HEK293 (cell line): ENCODE results near the gene SF1.
A peak's percentile ranks its signal among the peaks of the same experiment; 100 is the strongest.

ENCODE experiments used
- MZF1 ChIP-seq: fragments of 450-650 bp; formaldehyde crosslinking; IDR thresholded peaks from 2 replicates; pipeline ENCODE4 v1.5.1; 2017; ENCODE audit warnings: missing biosample characterization, missing genetic modification characterization, borderline replicate concordance
- SCRT2 ChIP-seq: fragments of 450-650 bp; formaldehyde crosslinking; IDR thresholded peaks from 2 replicates; pipeline ENCODE4 v1.5.1; 2016; ENCODE audit warnings: missing biosample characterization, missing genetic modification characterization
- SP3 ChIP-seq: fragments of 450-650 bp; formaldehyde crosslinking; IDR thresholded peaks from 2 replicates; pipeline ENCODE4 v1.5.1; 2016; ENCODE audit warnings: missing biosample characterization, missing genetic modification characterization
- TCF7L2 ChIP-seq: IDR thresholded peaks from 2 replicates; pipeline ENCODE4 v1.6.1; 2011; ENCODE audit warnings: low read depth, mild to moderate bottlenecking, inconsistent platforms, low read length, moderate library complexity, borderline replicate concordance
- YY1 ChIP-seq: fragments of 450-650 bp; formaldehyde crosslinking; IDR thresholded peaks from 2 replicates; pipeline ENCODE4 v1.5.1; 2018; ENCODE audit warnings: missing biosample characterization, missing genetic modification characterization
- ZBTB1 ChIP-seq: fragments of 450-650 bp; formaldehyde crosslinking; IDR thresholded peaks from 2 replicates; pipeline ENCODE4 v1.5.1; 2016; ENCODE audit warnings: missing biosample characterization, missing genetic modification characterization
- ZNF157 ChIP-seq: fragments of 450-650 bp; formaldehyde crosslinking; IDR thresholded peaks from 2 replicates; pipeline ENCODE4 v1.5.1; 2016; ENCODE audit warnings: missing biosample characterization, missing genetic modification characterization
- ZNF2 ChIP-seq: fragments of 450-650 bp; formaldehyde crosslinking; IDR thresholded peaks from 2 replicates; pipeline ENCODE4 v1.5.1; 2016; ENCODE audit warnings: missing biosample characterization, missing genetic modification characterization
- ZNF223 ChIP-seq: fragments of 450-650 bp; formaldehyde crosslinking; IDR thresholded peaks from 2 replicates; pipeline ENCODE4 v1.5.1; 2016; ENCODE audit warnings: missing biosample characterization, missing genetic modification characterization
- ZNF311 ChIP-seq: fragments of 450-650 bp; formaldehyde crosslinking; IDR thresholded peaks from 2 replicates; pipeline ENCODE4 v1.5.1; 2017; ENCODE audit warnings: missing biosample characterization, missing genetic modification characterization, borderline replicate concordance
- ZNF404 ChIP-seq: fragments of 450-650 bp; formaldehyde crosslinking; IDR thresholded peaks from 2 replicates; pipeline ENCODE4 v1.5.1; 2017; ENCODE audit warnings: missing biosample characterization, missing genetic modification characterization
- ZNF416 ChIP-seq: fragments of 450-650 bp; formaldehyde crosslinking; IDR thresholded peaks from 2 replicates; pipeline ENCODE4 v1.5.1; 2016; ENCODE audit warnings: missing biosample characterization, missing genetic modification characterization
- ZNF514 ChIP-seq: fragments of 450-650 bp; formaldehyde crosslinking; IDR thresholded peaks from 2 replicates; pipeline ENCODE4 v1.5.1; 2016; ENCODE audit warnings: missing biosample characterization, missing genetic modification characterization
- ZNF549 ChIP-seq: fragments of 450-650 bp; IDR thresholded peaks from 2 replicates; pipeline ENCODE4 v1.5.1; 2018; ENCODE audit warnings: missing biosample characterization, missing genetic modification characterization, mild to moderate bottlenecking, inconsistent platforms, moderate library complexity
- ZNF560 ChIP-seq: fragments of 450-650 bp; formaldehyde crosslinking; IDR thresholded peaks from 2 replicates; pipeline ENCODE4 v1.5.1; 2017; ENCODE audit warnings: missing biosample characterization, missing genetic modification characterization, borderline replicate concordance
- ZNF610 ChIP-seq: fragments of 450-650 bp; formaldehyde crosslinking; IDR thresholded peaks from 2 replicates; pipeline ENCODE4 v1.5.1; 2016; ENCODE audit warnings: missing biosample characterization, missing genetic modification characterization, borderline replicate concordance
- ZNF747 ChIP-seq: fragments of 450-650 bp; formaldehyde crosslinking; IDR thresholded peaks from 2 replicates; pipeline ENCODE4 v1.5.1; 2016; ENCODE audit warnings: missing biosample characterization, missing genetic modification characterization
- ZNF791 ChIP-seq: fragments of 450-650 bp; formaldehyde crosslinking; IDR thresholded peaks from 2 replicates; pipeline ENCODE4 v1.5.1; 2016; ENCODE audit warnings: missing biosample characterization, missing genetic modification characterization
- TF ChIP-seq, protein P1 (sequence below): fragments of 450-650 bp; formaldehyde crosslinking; IDR thresholded peaks from 2 replicates; pipeline ENCODE4 v1.5.1; 2016; ENCODE audit warnings: missing biosample characterization, missing genetic modification characterization
- TF ChIP-seq, protein P2 (sequence below): fragments of 450-650 bp; IDR thresholded peaks from 2 replicates; pipeline ENCODE4 v1.5.1; 2018; ENCODE audit warnings: missing biosample characterization, missing genetic modification characterization
- TF ChIP-seq, protein P3 (sequence below): fragments of 450-650 bp; formaldehyde crosslinking; IDR thresholded peaks from 2 replicates; pipeline ENCODE4 v1.5.1; 2016; ENCODE audit warnings: missing biosample characterization, missing genetic modification characterization
- TF ChIP-seq, protein P4 (sequence below): fragments of 450-650 bp; formaldehyde crosslinking; IDR thresholded peaks from 2 replicates; pipeline ENCODE4 v1.5.1; 2017; ENCODE audit warnings: missing biosample characterization, missing genetic modification characterization
- TF ChIP-seq, protein P5 (sequence below): fragments of 450-650 bp; formaldehyde crosslinking; IDR thresholded peaks from 2 replicates; pipeline ENCODE4 v1.5.1; 2016; ENCODE audit warnings: missing biosample characterization, missing genetic modification characterization
- TF ChIP-seq, protein P6 (sequence below): fragments of 450-650 bp; formaldehyde crosslinking; IDR thresholded peaks from 2 replicates; pipeline ENCODE4 v1.5.1; 2016; ENCODE audit warnings: missing biosample characterization, missing genetic modification characterization

The SF1 gene

DNA sequence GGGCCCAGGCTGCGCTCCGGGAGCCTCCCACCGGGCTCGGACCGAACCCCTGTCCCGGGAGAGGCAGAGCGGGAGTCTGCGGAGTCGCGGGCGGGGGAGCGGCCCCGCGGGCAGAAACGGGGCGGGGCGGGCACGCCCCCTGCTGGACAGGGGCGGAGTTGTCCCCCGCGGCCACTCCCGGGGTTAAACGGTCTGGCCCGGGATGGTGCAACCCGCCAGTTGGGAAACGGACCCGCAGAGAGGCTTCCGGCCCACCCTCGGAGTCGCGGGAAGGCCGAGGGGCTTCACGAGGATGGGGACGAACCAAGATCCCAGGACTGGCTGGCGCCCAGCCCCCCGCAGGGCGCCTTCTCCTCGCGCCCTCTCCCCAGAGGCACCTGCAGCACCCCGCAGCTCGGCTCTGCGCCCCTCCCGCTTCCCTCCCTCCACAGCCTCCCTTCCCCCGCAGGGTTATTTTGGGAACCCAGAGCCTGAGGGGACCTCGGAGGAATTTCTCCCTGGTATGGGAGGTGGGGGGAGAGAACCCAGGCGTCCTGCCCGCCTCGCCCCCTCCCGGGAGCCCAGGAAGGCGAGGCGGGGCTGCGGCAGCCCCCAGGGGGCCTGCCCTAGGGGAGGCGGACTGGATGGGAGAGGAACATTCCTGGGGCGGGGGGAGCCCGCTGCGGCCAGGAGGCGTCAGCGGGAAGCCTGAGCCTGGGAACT lies 35.3 kb downstream of the SF1 start (continued):
- TF ChIP-seq ZNF416 (tag by site-specific recombination) (no peak), MZF1 (tag by site-specific recombination) (no peak), SCRT2 (tag by site-specific recombination) (no peak), SP3 (tag by site-specific recombination) (peak; percentile 73), ZNF549 (tag by site-specific recombination) (no peak), YY1 (tag by site-specific recombination) (no peak), ZNF2 (tag by site-specific recombination) (0 out of 2 replicates have a peak, but pooled peaks have one; percentile 50), ZNF747 (tag by site-specific recombination) (no peak), ZNF791 (no peak), ZNF311 (no peak), ZNF610 (tag by site-specific recombination) (no peak), ZNF514 (no peak), ZNF404 (tag by site-specific recombination) (no peak), ZNF560 (tag by site-specific recombination) (no peak), ZNF157 (tag by site-specific recombination) (no peak), ZBTB1 (no peak), TCF7L2 (no peak), ZNF223 (tag by site-specific recombination) (no peak)
- TF ChIP-seq, protein P1, sequence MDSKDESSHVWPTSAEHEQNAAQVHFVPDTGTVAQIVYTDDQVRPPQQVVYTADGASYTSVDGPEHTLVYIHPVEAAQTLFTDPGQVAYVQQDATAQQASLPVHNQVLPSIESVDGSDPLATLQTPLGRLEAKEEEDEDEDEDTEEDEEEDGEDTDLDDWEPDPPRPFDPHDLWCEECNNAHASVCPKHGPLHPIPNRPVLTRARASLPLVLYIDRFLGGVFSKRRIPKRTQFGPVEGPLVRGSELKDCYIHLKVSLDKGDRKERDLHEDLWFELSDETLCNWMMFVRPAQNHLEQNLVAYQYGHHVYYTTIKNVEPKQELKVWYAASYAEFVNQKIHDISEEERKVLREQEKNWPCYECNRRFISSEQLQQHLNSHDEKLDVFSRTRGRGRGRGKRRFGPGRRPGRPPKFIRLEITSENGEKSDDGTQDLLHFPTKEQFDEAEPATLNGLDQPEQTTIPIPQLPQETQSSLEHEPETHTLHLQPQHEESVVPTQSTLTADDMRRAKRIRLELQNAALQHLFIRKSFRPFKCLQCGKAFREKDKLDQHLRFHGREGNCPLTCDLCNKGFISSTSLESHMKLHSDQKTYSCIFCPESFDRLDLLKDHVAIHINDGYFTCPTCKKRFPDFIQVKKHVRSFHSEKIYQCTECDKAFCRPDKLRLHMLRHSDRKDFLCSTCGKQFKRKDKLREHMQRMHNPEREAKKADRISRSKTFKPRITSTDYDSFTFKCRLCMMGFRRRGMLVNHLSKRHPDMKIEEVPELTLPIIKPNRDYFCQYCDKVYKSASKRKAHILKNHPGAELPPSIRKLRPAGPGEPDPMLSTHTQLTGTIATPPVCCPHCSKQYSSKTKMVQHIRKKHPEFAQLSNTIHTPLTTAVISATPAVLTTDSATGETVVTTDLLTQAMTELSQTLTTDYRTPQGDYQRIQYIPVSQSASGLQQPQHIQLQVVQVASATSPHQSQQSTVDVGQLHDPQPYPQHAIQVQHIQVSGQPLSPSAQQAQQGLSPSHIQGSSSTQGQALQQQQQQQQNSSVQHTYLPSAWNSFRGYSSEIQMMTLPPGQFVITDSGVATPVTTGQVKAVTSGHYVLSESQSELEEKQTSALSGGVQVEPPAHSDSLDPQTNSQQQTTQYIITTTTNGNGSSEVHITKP (tag by site-specific recombination) = peak; percentile 63
- TF ChIP-seq, protein P2, sequence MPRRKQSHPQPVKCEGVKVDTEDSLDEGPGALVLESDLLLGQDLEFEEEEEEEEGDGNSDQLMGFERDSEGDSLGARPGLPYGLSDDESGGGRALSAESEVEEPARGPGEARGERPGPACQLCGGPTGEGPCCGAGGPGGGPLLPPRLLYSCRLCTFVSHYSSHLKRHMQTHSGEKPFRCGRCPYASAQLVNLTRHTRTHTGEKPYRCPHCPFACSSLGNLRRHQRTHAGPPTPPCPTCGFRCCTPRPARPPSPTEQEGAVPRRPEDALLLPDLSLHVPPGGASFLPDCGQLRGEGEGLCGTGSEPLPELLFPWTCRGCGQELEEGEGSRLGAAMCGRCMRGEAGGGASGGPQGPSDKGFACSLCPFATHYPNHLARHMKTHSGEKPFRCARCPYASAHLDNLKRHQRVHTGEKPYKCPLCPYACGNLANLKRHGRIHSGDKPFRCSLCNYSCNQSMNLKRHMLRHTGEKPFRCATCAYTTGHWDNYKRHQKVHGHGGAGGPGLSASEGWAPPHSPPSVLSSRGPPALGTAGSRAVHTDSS (tag by site-specific recombination) = no peak
- TF ChIP-seq, protein P3, sequence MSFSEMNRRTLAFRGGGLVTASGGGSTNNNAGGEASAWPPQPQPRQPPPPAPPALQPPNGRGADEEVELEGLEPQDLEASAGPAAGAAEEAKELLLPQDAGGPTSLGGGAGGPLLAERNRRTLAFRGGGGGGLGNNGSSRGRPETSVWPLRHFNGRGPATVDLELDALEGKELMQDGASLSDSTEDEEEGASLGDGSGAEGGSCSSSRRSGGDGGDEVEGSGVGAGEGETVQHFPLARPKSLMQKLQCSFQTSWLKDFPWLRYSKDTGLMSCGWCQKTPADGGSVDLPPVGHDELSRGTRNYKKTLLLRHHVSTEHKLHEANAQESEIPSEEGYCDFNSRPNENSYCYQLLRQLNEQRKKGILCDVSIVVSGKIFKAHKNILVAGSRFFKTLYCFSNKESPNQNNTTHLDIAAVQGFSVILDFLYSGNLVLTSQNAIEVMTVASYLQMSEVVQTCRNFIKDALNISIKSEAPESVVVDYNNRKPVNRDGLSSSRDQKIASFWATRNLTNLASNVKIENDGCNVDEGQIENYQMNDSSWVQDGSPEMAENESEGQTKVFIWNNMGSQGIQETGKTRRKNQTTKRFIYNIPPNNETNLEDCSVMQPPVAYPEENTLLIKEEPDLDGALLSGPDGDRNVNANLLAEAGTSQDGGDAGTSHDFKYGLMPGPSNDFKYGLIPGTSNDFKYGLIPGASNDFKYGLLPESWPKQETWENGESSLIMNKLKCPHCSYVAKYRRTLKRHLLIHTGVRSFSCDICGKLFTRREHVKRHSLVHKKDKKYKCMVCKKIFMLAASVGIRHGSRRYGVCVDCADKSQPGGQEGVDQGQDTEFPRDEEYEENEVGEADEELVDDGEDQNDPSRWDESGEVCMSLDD (tag by site-specific recombination) = peak; percentile 71; the same call in 1 of the 2 replicates
- TF ChIP-seq, protein P4, sequence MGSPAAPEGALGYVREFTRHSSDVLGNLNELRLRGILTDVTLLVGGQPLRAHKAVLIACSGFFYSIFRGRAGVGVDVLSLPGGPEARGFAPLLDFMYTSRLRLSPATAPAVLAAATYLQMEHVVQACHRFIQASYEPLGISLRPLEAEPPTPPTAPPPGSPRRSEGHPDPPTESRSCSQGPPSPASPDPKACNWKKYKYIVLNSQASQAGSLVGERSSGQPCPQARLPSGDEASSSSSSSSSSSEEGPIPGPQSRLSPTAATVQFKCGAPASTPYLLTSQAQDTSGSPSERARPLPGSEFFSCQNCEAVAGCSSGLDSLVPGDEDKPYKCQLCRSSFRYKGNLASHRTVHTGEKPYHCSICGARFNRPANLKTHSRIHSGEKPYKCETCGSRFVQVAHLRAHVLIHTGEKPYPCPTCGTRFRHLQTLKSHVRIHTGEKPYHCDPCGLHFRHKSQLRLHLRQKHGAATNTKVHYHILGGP = no peak
- TF ChIP-seq, protein P5, sequence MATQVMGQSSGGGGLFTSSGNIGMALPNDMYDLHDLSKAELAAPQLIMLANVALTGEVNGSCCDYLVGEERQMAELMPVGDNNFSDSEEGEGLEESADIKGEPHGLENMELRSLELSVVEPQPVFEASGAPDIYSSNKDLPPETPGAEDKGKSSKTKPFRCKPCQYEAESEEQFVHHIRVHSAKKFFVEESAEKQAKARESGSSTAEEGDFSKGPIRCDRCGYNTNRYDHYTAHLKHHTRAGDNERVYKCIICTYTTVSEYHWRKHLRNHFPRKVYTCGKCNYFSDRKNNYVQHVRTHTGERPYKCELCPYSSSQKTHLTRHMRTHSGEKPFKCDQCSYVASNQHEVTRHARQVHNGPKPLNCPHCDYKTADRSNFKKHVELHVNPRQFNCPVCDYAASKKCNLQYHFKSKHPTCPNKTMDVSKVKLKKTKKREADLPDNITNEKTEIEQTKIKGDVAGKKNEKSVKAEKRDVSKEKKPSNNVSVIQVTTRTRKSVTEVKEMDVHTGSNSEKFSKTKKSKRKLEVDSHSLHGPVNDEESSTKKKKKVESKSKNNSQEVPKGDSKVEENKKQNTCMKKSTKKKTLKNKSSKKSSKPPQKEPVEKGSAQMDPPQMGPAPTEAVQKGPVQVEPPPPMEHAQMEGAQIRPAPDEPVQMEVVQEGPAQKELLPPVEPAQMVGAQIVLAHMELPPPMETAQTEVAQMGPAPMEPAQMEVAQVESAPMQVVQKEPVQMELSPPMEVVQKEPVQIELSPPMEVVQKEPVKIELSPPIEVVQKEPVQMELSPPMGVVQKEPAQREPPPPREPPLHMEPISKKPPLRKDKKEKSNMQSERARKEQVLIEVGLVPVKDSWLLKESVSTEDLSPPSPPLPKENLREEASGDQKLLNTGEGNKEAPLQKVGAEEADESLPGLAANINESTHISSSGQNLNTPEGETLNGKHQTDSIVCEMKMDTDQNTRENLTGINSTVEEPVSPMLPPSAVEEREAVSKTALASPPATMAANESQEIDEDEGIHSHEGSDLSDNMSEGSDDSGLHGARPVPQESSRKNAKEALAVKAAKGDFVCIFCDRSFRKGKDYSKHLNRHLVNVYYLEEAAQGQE (tag by site-specific recombination) = no peak
- TF ChIP-seq, protein P6, sequence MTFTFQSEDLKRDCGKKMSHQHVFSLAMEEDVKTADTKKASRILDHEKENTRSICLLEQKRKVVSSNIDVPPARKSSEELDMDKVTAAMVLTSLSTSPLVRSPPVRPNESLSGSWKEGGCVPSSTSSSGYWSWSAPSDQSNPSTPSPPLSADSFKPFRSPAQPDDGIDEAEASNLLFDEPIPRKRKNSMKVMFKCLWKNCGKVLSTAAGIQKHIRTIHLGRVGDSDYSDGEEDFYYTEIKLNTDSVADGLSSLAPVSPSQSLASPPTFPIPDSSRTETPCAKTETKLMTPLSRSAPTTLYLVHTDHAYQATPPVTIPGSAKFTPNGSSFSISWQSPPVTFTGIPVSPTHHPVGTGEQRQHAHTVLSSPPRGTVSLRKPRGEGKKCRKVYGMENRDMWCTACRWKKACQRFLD (tag by site-specific recombination) = no peak
